ENCODE data around the gene NEUROD6. TPM values are rescaled to one million over a fixed set of nuclear protein-coding genes. Genes with fewer than 3 reads are reported as not detected.

NEUROD6 gene
- total and polyA plus RNA-seq, 2 donors (not counting 3 experiments of a cell fraction or from before 2014, with no cell fraction given), result not detected

DNA sequence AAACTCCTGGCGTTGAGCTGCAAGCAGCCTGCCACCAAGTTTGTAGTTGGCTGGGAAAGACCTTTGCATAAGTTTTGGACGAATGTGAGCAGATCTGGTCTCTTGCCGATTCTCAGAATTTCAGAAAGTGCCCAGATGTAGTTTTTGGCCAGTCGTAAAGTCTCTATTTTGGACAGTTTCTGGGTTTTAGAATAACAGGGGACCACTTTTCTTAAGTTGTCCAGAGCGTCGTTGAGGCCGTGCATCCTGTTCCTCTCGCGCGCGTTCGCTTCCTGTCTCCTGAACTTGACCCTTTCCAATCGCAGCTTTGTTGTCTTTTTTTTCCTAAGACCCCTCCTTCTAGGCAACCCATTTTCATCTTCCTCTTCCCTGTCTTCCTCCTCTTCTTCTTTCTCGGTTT is 1.8 kb downstream of the NEUROD6 start:
- Histone ChIP-seq H3K4me2 (ENCODE audit: insufficient read depth, low read length) (no peak overlapping the region), H3K9me1 (replicated peaks; ENCODE audit: control insufficient read depth, extremely low read depth, insufficient read depth, low read length) (no peaks in the 10 kb centered on the region), H3K79me2 (ENCODE audit: control insufficient read depth, insufficient read depth, low read length) (no peaks in the 10 kb centered on the region), H3K4me3 (replicated peaks in 1 of 3; ENCODE audit: insufficient read depth in 1 of 3, low read depth in 1 of 3, low read length in 3 of 3) (no peak overlapping the region), H3K27ac (ENCODE audit: insufficient read depth, low read depth, low read length) (no peak overlapping the region), H3K9ac (replicated peaks; ENCODE audit: extremely low read depth, insufficient read depth, low read length) (no peak overlapping the region), H3K36me3 (ENCODE audit: control insufficient read depth in 2 of 2, extremely low read depth in 1 of 2, insufficient read depth in 2 of 2, low read length in 2 of 2) (no peaks in the 10 kb centered on the region), H2AFZ (ENCODE audit: low read depth, low read length) (no peak overlapping the region), H3K4me1 (ENCODE audit: control insufficient read depth, extremely low read depth, insufficient read depth, low read length) (no peaks in the 10 kb centered on the region), H4K20me1 (replicated peaks; ENCODE audit: control insufficient read depth, extremely low read depth, insufficient read depth, low read length) (no peaks in the 10 kb centered on the region), H3K9me3 (replicated peaks; ENCODE audit: control insufficient read depth, insufficient read depth, low read length) (no peaks in the 10 kb centered on the region), H3K27me3 (ENCODE audit: control insufficient read depth in 2 of 2, insufficient read depth in 2 of 2, low read length in 2 of 2) (peaks cover 14 to 29% of the 10 kb centered on the region in 2 experiments)
- POLR2A ChIA-PET, result no interaction called here
- BruUV-seq (replicated peaks), result no TSS peak
- dilution Hi-C loops (cut with MboI; ENCODE audit: extremely low pct_ligation_motif_present, low sequenced_read_pairs), result no loop called here
- TF ChIP-seq GATA2 (IDR thresholded peaks at IDR 0.05; ENCODE audit: insufficient read depth, insufficient read length, low read depth, low read length), result no peak
- TF ChIP-seq FOS (IDR thresholded peaks at IDR 0.05; ENCODE audit: borderline replicate concordance, insufficient read depth, low read length), result no peak
- TF ChIP-seq MAX (IDR thresholded peaks at IDR 0.05; ENCODE audit: insufficient read depth, insufficient read length), result no peak
- no peak for TF ChIP-seq POLR2A (IDR thresholded peaks at IDR 0.05; ENCODE audit: low read depth, low read length)
- no peak for TF ChIP-seq CTCF (IDR thresholded peaks at IDR 0.05; ENCODE audit: extremely low read depth in 1 of 2, insufficient read depth in 1 of 2, low read depth in 1 of 2, low read length in 2 of 2)
- no peak for TF ChIP-seq POLR2AphosphoS5 (IDR thresholded peaks at IDR 0.05; ENCODE audit: insufficient read depth, low read depth, low read length)
- no peak for TF ChIP-seq JUN (IDR thresholded peaks at IDR 0.05; ENCODE audit: borderline replicate concordance, insufficient read depth, insufficient read length, low read depth)
- TF ChIP-seq EZH2 (IDR thresholded peaks at IDR 0.05; ENCODE audit: borderline replicate concordance, low read depth, low read length, severe bottlenecking), result no peak
- TF ChIP-seq MYC (IDR thresholded peaks at IDR 0.05; ENCODE audit: low read depth, low read length), result no peak
- FAIRE-seq (no peak), DNase-seq (ENCODE audit: low read depth, low spot score) (no peak)
- CTCF ChIA-PET, result no interaction called here
- intact Hi-C loops (cut with micrococcal nuclease), result no loop called here

Data from endothelial cell of umbilical vein (primary cell).